H1 (cell line): Measurements from ENCODE around the gene BLCAP. TPM values are rescaled to one million over a fixed set of nuclear protein-coding genes. Genes with fewer than 3 reads are reported as not detected.
A peak's percentile ranks its signal among the peaks of the same experiment; 100 is the strongest.

Experiments
- CTCF ChIA-PET: fragments of 300-600 bp; sonication (Branson Sonifier 250); formaldehyde crosslinking; loops from one replicate; lab custom pipeline; 2021; ENCODE audit not compliant: partially characterized antibody; lab: Charles Lee
- POLR2A ChIA-PET: fragments of 300-600 bp; sonication (Branson Sonifier 250); formaldehyde crosslinking; loops from one replicate; lab custom pipeline; 2021; ENCODE audit warnings: inconsistent platforms; ENCODE audit not compliant: partially characterized antibody; lab: Charles Lee
- DNase-seq, 2 experiments: peaks; one replicate each; pipeline versions ENCODE4 v3.0.0 to v3.0.0-alpha.2; 2010 to 2022; ENCODE audit warnings: low spot score in 2 of 2, low read depth in 1 of 2, mixed read lengths in 1 of 2
- FAIRE-seq: peaks from 2 replicates; lab custom pipeline; 2011; peaks lifted over from hg19 to GRCh38; lab: Jason Lieb, UNC
- H2AFZ ChIP-seq: 2 replicates; pipeline ENCODE4 v1.8.1; 2012; ENCODE audit warnings: low read length, inconsistent platforms
- H2AK5ac ChIP-seq: 2 replicates; pipeline ENCODE4 v1.6.1; 2013; ENCODE audit warnings: low read depth, low read length
- H2BK120ac ChIP-seq: replicated peaks from 2 replicates; pipeline ENCODE3; 2013; ENCODE audit warnings: low read depth, low read length, inconsistent platforms
- H2BK12ac ChIP-seq: 2 replicates; pipeline ENCODE4 v1.6.1; 2013; ENCODE audit warnings: low read depth, low read length
- H2BK15ac ChIP-seq: 2 replicates; pipeline ENCODE4 v1.6.1; 2013; ENCODE audit warnings: low read length
- H2BK20ac ChIP-seq: 2 replicates; pipeline ENCODE4 v1.6.1; 2013; ENCODE audit warnings: low read length
- H2BK5ac ChIP-seq: 2 replicates; pipeline ENCODE4 v1.6.1; 2013; ENCODE audit warnings: low read depth, low read length
- H3K14ac ChIP-seq: 2 replicates; pipeline ENCODE4 v1.6.1; 2013; ENCODE audit warnings: inconsistent platforms; ENCODE audit not compliant: insufficient read length
- H3K18ac ChIP-seq: 2 replicates; pipeline ENCODE4 v1.6.1; 2013; ENCODE audit warnings: low read length; ENCODE audit errors: extremely low read depth
- H3K23ac ChIP-seq: 2 replicates; pipeline ENCODE4 v1.6.1; 2013; ENCODE audit warnings: inconsistent platforms; ENCODE audit not compliant: insufficient read length
- H3K23me2 ChIP-seq: 2 replicates; pipeline ENCODE4 v1.6.1; 2013; ENCODE audit warnings: low read depth, low read length
- H3K27ac ChIP-seq: 2 replicates; pipeline ENCODE4 v1.6.1; 2011; ENCODE audit warnings: low read depth, low read length, inconsistent platforms
- H3K27me3 ChIP-seq, 4 experiments: replicated peaks in 1 of 4; 1 replicate in 1 of 4; 2 replicates in 3 of 4; pipeline versions ENCODE4 v1.6.1 to v1.8.1; 2011 to 2013; ENCODE audit warnings: low read length in 3 of 4, mild to moderate bottlenecking in 3 of 4, inconsistent platforms in 2 of 4, mixed read lengths in 2 of 4, moderate library complexity in 1 of 4; ENCODE audit not compliant: control insufficient read depth in 3 of 4, insufficient read depth in 3 of 4; ENCODE audit errors: extremely low read depth in 1 of 4
- H3K36me3 ChIP-seq, 4 experiments: 2 replicates each; pipeline versions ENCODE4 v1.6.1 to v1.8.1; 2011 to 2013; ENCODE audit warnings: mild to moderate bottlenecking in 4 of 4, low read length in 3 of 4, moderate library complexity in 2 of 4, control low read depth in 1 of 4, inconsistent platforms in 1 of 4; ENCODE audit not compliant: insufficient read depth in 4 of 4, control insufficient read depth in 2 of 4
- H3K4ac ChIP-seq: replicated peaks from 2 replicates; pipeline ENCODE3; 2013; ENCODE audit warnings: low read length, low read depth, mixed read lengths, inconsistent platforms; ENCODE audit not compliant: insufficient read length
- H3K4me1 ChIP-seq, 4 experiments: replicated peaks in 1 of 4; 1 replicate in 1 of 4; 2 replicates in 3 of 4; pipeline versions ENCODE4 v1.6.1 to v1.8.1; 2011 to 2013; ENCODE audit warnings: low read length in 3 of 4, inconsistent platforms in 2 of 4, mixed read lengths in 1 of 4; ENCODE audit not compliant: insufficient read depth in 4 of 4, control insufficient read depth in 3 of 4
- H3K4me2 ChIP-seq, 2 experiments: 2 replicates each; pipeline versions ENCODE4 v1.6.1 to v1.8.1; 2011 to 2013; ENCODE audit warnings: low read depth in 2 of 2, low read length in 2 of 2, control low read depth in 1 of 2, inconsistent platforms in 1 of 2, mild to moderate bottlenecking in 1 of 2; ENCODE audit not compliant: insufficient read depth in 1 of 2
- H3K4me3 ChIP-seq, 4 experiments: fragments of 200-600, 300-600 bp in 1 of 4; sonication (generic), shearing (Covaris generic), sonication (Bioruptor Twin) in 1 of 4; 2 replicates each; pipeline versions ENCODE4 v1.5.1 to v1.8.1; 2011 to 2016; ENCODE audit warnings: low read length in 4 of 4, low read depth in 3 of 4, control low read depth in 2 of 4, inconsistent platforms in 2 of 4, mild to moderate bottlenecking in 2 of 4, mixed read lengths in 1 of 4, moderate library complexity in 1 of 4; ENCODE audit not compliant: insufficient read depth in 2 of 4; ENCODE audit errors: extremely low read depth in 1 of 4
- H3K56ac ChIP-seq: replicated peaks from 2 replicates; pipeline ENCODE3; 2013; ENCODE audit warnings: low read depth, mild to moderate bottlenecking, mixed read lengths, low read length, inconsistent platforms; ENCODE audit not compliant: insufficient read length
- H3K79me1 ChIP-seq: 2 replicates; pipeline ENCODE4 v1.6.1; 2013; ENCODE audit warnings: low read depth, low read length, control low read depth
- H3K79me2 ChIP-seq, 2 experiments: 2 replicates each; pipeline versions ENCODE4 v1.6.1 to v1.8.1; 2012 to 2013; ENCODE audit warnings: low read length in 2 of 2, mild to moderate bottlenecking in 2 of 2, inconsistent platforms in 1 of 2; ENCODE audit not compliant: insufficient read depth in 2 of 2, control insufficient read depth in 1 of 2
- H3K9ac ChIP-seq, 4 experiments: replicated peaks in 1 of 4; 1 replicate in 1 of 4; 2 replicates in 3 of 4; pipeline versions ENCODE4 v1.6.1 to v1.8.1; 2011 to 2013; ENCODE audit warnings: low read depth in 3 of 4, low read length in 3 of 4, control low read depth in 2 of 4, mild to moderate bottlenecking in 2 of 4, moderate library complexity in 2 of 4, inconsistent platforms in 1 of 4; ENCODE audit errors: extremely low read depth in 1 of 4
- H3K9me3 ChIP-seq, 2 experiments: 2 replicates each; pipeline versions ENCODE4 v1.6.1 to v1.8.1; 2012 to 2013; ENCODE audit warnings: mild to moderate bottlenecking in 2 of 2, moderate library complexity in 2 of 2, control low read depth in 1 of 2, inconsistent platforms in 1 of 2, low read depth in 1 of 2, low read length in 1 of 2, mixed read lengths in 1 of 2; ENCODE audit not compliant: insufficient read depth in 2 of 2
- H4K20me1 ChIP-seq, 2 experiments: replicated peaks in 1 of 2; 2 replicates each; pipeline versions ENCODE3 to v1.8.1; 2011 to 2013; ENCODE audit warnings: inconsistent platforms in 2 of 2, low read length in 2 of 2, mild to moderate bottlenecking in 1 of 2; ENCODE audit not compliant: insufficient read depth in 2 of 2, control insufficient read depth in 1 of 2
- H4K5ac ChIP-seq: 2 replicates; pipeline ENCODE4 v1.6.1; 2013; ENCODE audit warnings: low read length, low read depth, mixed read lengths, inconsistent platforms; ENCODE audit not compliant: insufficient read length
- H4K8ac ChIP-seq: 2 replicates; pipeline ENCODE4 v1.8.0; 2013; ENCODE audit warnings: mild to moderate bottlenecking, moderate library complexity, low read length, inconsistent platforms; ENCODE audit not compliant: insufficient read depth; ENCODE audit errors: extremely low read depth
- H4K91ac ChIP-seq: replicated peaks from 2 replicates; pipeline ENCODE3; 2013; ENCODE audit warnings: low read length, mixed read lengths, inconsistent platforms; ENCODE audit not compliant: insufficient read length
- E2F6 ChIP-seq: IDR thresholded peaks from 2 replicates; pipeline ENCODE4 v1.6.1; 2012; ENCODE audit warnings: inconsistent platforms
- KDM1A ChIP-seq: fragments of 200-600, 300-600 bp; sonication (generic); IDR thresholded peaks from 2 replicates; pipeline ENCODE4 v1.7.1; 2016; ENCODE audit warnings: mild to moderate bottlenecking, low read length, borderline replicate concordance
- WGBS, 2 experiments: shearing (Covaris generic) in 1 of 2; methylation state at CpG; one replicate each; pipeline versions ENCODE4 v1.1.6 to v1.1.7; 2013 to 2015; ENCODE audit warnings: low lambda C conversion rate in 2 of 2, mixed read lengths in 2 of 2, inconsistent platforms in 1 of 2, low coverage in 1 of 2, missing lambda C conversion rate in 1 of 2; ENCODE audit not compliant: insufficient replicate concordance in 2 of 2, insufficient coverage in 1 of 2, insufficient read length in 1 of 2; ENCODE audit errors: extremely low coverage in 1 of 2, missing lambda C conversion rate in 1 of 2; 5-methylcytosine and 5-hydroxymethylcytosine counted together
- polyA plus RNA-seq, 7 experiments: library from polyadenylated mRNA; depleted of rRNA in 3 of 7; stranded (reverse) in 5 of 7; unstranded in 2 of 7; fragments of >200 nt in 5 of 7; fragments of 200-250 nt in 2 of 7; gene quantifications; 1 replicate in 5 of 7; 2 replicates in 1 of 7; 4 replicates in 1 of 7; pipeline versions ENCODE4 v1.2.1 to v1.2.3, GENCODE V29; 2011 to 2013; ENCODE audit warnings: missing spikeins in 2 of 7, mixed read lengths in 2 of 7
- total RNA-seq: library from RNA; stranded (reverse); fragmentation: NEBNext Ultra II Directional; extraction: Animal tissue kit (Norgen Biotek cat#: 25700); gene quantifications from 2 replicates; pipeline ENCODE4 v1.2.1, GENCODE V29; 2021

BLCAP gene
- total and polyA plus RNA-seq, 2 of the 8 experiments (the other 6 are each of a cell fraction or from before 2014, with no cell fraction given), result 60.3 to 72.2 TPM

GRCh38 chr20:37566590-37567330 is 39.1 kb upstream of the BLCAP start:
- Histone ChIP-seq H3K79me2 (no peaks in the 10 kb centered on the region), H2BK5ac (peak overlapping the region; percentile 68), H3K56ac (no peak overlapping the region), H4K8ac (no peak overlapping the region), H2AFZ (no peak overlapping the region), H2BK120ac (peak overlapping the region; percentile 44), H2BK20ac (peak overlapping the region; percentile 98), H3K9me3 (no peaks in the 10 kb centered on the region), H2BK15ac (peak overlapping the region; percentile 93; the same call in 1 of the 2 replicates), H4K91ac (no peak overlapping the region), H2BK12ac (peak overlapping the region; percentile 97; the same call in 1 of the 2 replicates), H4K20me1 (no peaks in the 10 kb centered on the region), H3K18ac (peak overlapping the region; percentile 83), H3K27me3 (peaks cover 0 to 13% (median 5%) of the 10 kb centered on the region in 4 experiments; a peak in 5 of 7 replicates), H3K4me2 (peak overlapping the region; percentile 58 to 85), H2AK5ac (peak overlapping the region; percentile 83), H3K4me3 (peak overlapping the region in 2 of 4 experiments; percentile 27 to 58; a peak in 2 of 8 replicates), H3K14ac (no peak overlapping the region), H3K36me3 (no peaks in the 10 kb centered on the region), H3K4ac (peak overlapping the region; percentile 57), H3K79me1 (no peaks in the 10 kb centered on the region), H3K4me1 (peaks cover 4 to 17% (median 8%) of the 10 kb centered on the region in 4 experiments; a peak in 6 of 7 replicates), H3K9ac (no peak overlapping the region), H3K23ac (no peak overlapping the region), H4K5ac (no peak overlapping the region), H3K27ac (no peak overlapping the region), H3K23me2 (peaks cover 2% of the 10 kb centered on the region; the same call in 1 of the 2 replicates)
- WGBS, 2 experiments, result 87% methylated on average over 5 of the region's 5 CpGs; no CpG with 5 or more reads in 1 of the 2 experiments
- ChIA-PET POLR2A (no interaction called here), CTCF (interaction anchor here (0.7 to 5.6 kb wide), 10 partner anchors 7 to 426 kb away, joined by 3 to 55 read pairs (median 6); no protein-coding TSS in a partner anchor)
- TF ChIP-seq KDM1A, result peak; percentile 62; the same call in 1 of the 2 replicates
- TF ChIP-seq E2F6, result no peak
- DNase-seq (no peak), FAIRE-seq (no peak)
